Tibial artery (tissue), 4 donors: ENCODE data around the gene NFE2.
A peak's percentile ranks its signal among the peaks of the same experiment; 100 is the strongest.

Experiments
- DNase-seq, 2 donors: peaks; one replicate each; pipeline ENCODE4 v3.0.0-alpha.2; 2019
- H3K27ac ChIP-seq, 2 donors: fragments of 200-600 bp; sonication (generic) in 1 of 2; 1 replicate in 1 of 2; 2 replicates in 1 of 2; pipeline ENCODE4 v1.5.1; 2018 to 2019; ENCODE audit warnings: mild to moderate bottlenecking in 1 of 2
- H3K27me3 ChIP-seq, 2 donors: fragments of 200-600 bp; sonication (generic) in 1 of 2; one replicate each; pipeline versions ENCODE4 v1.5.1 to v1.6.0; 2016 to 2019
- H3K36me3 ChIP-seq, 3 donors: fragments of 200-600 bp; sonication (generic) in 2 of 3; one replicate each; pipeline ENCODE4 v1.5.1; 2016 to 2019; ENCODE audit warnings: mild to moderate bottlenecking in 2 of 3
- H3K4me1 ChIP-seq, 4 donors: fragments of 200-600 bp; sonication (generic) in 2 of 4; 1 replicate in 3 of 4; 2 replicates in 1 of 4; pipeline ENCODE4 v1.5.1; 2016 to 2019
- H3K4me3 ChIP-seq, 2 donors: fragments of 200-600 bp; sonication (generic) in 1 of 2; 1 replicate in 1 of 2; 2 replicates in 1 of 2; pipeline ENCODE4 v1.5.1; 2018 to 2019; ENCODE audit warnings: mild to moderate bottlenecking in 2 of 2
- H3K9me3 ChIP-seq, 3 donors: fragments of 200-600 bp; sonication (generic) in 1 of 3; one replicate each; pipeline ENCODE4 v1.5.1; 2016 to 2019
- CTCF ChIP-seq, 2 experiments: fragments of 200-600 bp in 1 of 2; fragments of 450-650 bp in 1 of 2; IDR thresholded peaks; one replicate each; pipeline ENCODE4 v1.5.1; 2017 to 2019; ENCODE audit warnings: antibody characterized with exemption in 2 of 2, mild to moderate bottlenecking in 1 of 2, moderate library complexity in 1 of 2
- intact Hi-C: fragments of 100-400 bp; cut with DNase I; formaldehyde crosslinking; loops from one replicate; pipeline ENCODE4 v1.15.0; 2023; ENCODE audit warnings: low total_unique reads

The NFE2 gene

GRCh38 chr12:54294953-54295566 lies 5.8 kb downstream of the NFE2 start:
- no peak overlapping the region for H3K27ac ChIP-seq
- no peak for DNase-seq
- intact Hi-C loops, result no loop called here
- peaks cover 0 to 17% of the 10 kb centered on the region in 2 donors for H3K27me3 ChIP-seq
- H3K4me1 ChIP-seq, result peaks cover 0 to under 1% (median 0%) of the 10 kb centered on the region in 4 donors
- H3K9me3 ChIP-seq, result no peaks in the 10 kb centered on the region
- H3K4me3 ChIP-seq, result no peak overlapping the region
- no peaks in the 10 kb centered on the region for H3K36me3 ChIP-seq
- no peak for TF ChIP-seq CTCF (IDR thresholded peaks at IDR 0.05)

GRCh38 chr12:54294152-54294952 lies 6.5 kb downstream of the NFE2 start:
- Histone ChIP-seq H3K4me1 (no peaks in the 10 kb centered on the region), H3K27me3 (peaks cover 0 to 16% of the 10 kb centered on the region in 2 donors), H3K36me3 (no peaks in the 10 kb centered on the region), H3K9me3 (no peaks in the 10 kb centered on the region), H3K27ac (no peak overlapping the region), H3K4me3 (no peak overlapping the region)
- TF ChIP-seq CTCF (IDR thresholded peaks at IDR 0.05), result peak; percentile 53 to 58
- peak in 1 of 2 donors; percentile 38 for DNase-seq
- intact Hi-C loops, result no loop called here

- Histone ChIP-seq H3K4me1 (no peaks in the 10 kb centered on the region), H3K4me3 (no peak overlapping the region), H3K27ac (no peak overlapping the region), H3K9me3 (no peaks in the 10 kb centered on the region), H3K36me3 (peaks cover 9 to 13% (median 11%) of the 10 kb centered on the region in 3 donors), H3K27me3 (peaks cover 0 to 3% of the 10 kb centered on the region in 2 donors)
- TF ChIP-seq CTCF (IDR thresholded peaks at IDR 0.05), result no peak
- intact Hi-C loops, result no loop called here
- no peak for DNase-seq
Measured at GRCh38 chr12:54292931-54293241, 7.9 kb downstream of the NFE2 start.

DNA sequence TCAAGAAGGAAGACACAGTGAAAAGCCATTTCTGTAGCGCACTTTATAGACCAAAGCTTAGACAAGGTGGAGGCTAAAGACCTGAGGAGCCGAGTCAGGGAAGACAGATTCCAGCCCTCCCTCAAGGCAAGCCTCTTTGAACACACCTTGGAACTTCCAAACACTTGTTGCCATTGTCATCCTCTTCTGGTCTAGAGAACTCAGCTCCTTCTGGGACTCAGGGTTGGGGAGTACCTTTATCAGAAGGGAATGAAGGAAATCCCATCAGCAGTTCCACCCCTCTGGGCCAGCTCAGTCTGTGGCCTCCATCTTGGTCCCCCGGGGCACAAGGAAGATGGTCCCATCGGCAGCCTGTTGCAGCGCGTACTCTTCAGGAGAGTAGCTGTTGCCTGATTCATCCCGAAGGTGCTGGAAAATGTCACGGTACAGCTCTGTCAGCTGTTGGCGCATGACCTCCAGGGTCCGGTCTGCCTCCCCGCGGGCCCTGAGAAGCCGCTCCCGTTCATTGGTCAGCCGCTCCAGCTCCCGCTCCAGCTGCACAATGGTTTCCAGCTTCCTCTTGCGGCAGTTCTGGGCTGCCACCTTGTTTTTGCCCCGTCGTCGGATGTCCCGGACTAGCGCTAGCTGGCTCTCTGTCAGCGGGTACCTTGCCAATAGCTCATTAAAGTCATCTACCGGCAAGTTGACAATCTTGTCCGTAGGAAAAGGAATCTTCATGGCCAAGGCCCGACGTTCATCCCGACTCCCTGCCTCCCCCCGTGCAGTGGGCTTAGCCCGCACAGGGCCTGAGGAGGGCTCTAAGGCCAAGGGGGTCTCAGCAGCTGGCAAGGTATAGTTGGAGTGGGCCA lies 8.5 kb downstream of the NFE2 start:
- Histone ChIP-seq H3K4me3 (no peak overlapping the region), H3K36me3 (peaks cover 14 to 19% (median 16%) of the 10 kb centered on the region in 3 donors), H3K27me3 (no peaks in the 10 kb centered on the region), H3K27ac (no peak overlapping the region), H3K4me1 (no peaks in the 10 kb centered on the region), H3K9me3 (no peaks in the 10 kb centered on the region)
- intact Hi-C loops, result no loop called here
- TF ChIP-seq CTCF (IDR thresholded peaks at IDR 0.05), result no peak
- no peak for DNase-seq

- no peak for DNase-seq
- peaks cover 0 to 36% (median 27%) of the 10 kb centered on the region in 4 donors for H3K4me1 ChIP-seq
- intact Hi-C loops, result loop anchor here (5.0 kb wide), 1 partner anchor 35 kb away; no protein-coding TSS in a partner anchor
Measured at GRCh38 chr12:54287261-54288157, 13.3 kb downstream of the NFE2 start.

More at GRCh38 chr12:54287261-54288157, 13.3 kb downstream of the NFE2 start:
- no peak overlapping the region for H3K27ac ChIP-seq
- peaks cover 52 to 61% (median 59%) of the 10 kb centered on the region in 3 donors for H3K36me3 ChIP-seq
- TF ChIP-seq CTCF (IDR thresholded peaks at IDR 0.05), result no peak
- no peaks in the 10 kb centered on the region for H3K27me3 ChIP-seq
- H3K9me3 ChIP-seq, result no peaks in the 10 kb centered on the region
- H3K4me3 ChIP-seq, result no peak overlapping the region
